GM12891 (cell line): ENCODE data around the gene KTI12.
"Not testable (repeated sequence)": the region's sequence is repeated elsewhere in the genome, so short reads cannot be mapped to it uniquely, and the experiment has no call there.

Experiments used
- DNase-seq: peaks from one replicate; pipeline ENCODE4 v3.0.0; 2011; ENCODE audit warnings: low spot score; ENCODE audit not compliant: insufficient read length
- FAIRE-seq: peaks from 2 replicates; lab custom pipeline; 2011; peaks lifted over from hg19 to GRCh38; lab: Jason Lieb, UNC
- PAX5 ChIP-seq: IDR thresholded peaks from 2 replicates; pipeline ENCODE4 v1.6.1; 2011; ENCODE audit warnings: low read length, moderate library complexity, mild to moderate bottlenecking; ENCODE audit not compliant: insufficient read depth, severe bottlenecking
- POLR2A ChIP-seq: IDR thresholded peaks from 2 replicates; pipeline ENCODE4 v1.6.1; 2011; ENCODE audit warnings: low read depth, low read length, control low read depth
- POLR2AphosphoS5 ChIP-seq: IDR thresholded peaks from 2 replicates; pipeline ENCODE4 v1.6.1; 2011; ENCODE audit warnings: low read depth, low read length, control low read depth
- POU2F2 ChIP-seq: IDR thresholded peaks from 2 replicates; pipeline ENCODE4 v1.6.1; 2011; ENCODE audit warnings: low read depth, mild to moderate bottlenecking, control low read depth, low read length, moderate library complexity
- SPI1 ChIP-seq: IDR thresholded peaks from 2 replicates; pipeline ENCODE4 v1.6.1; 2011; ENCODE audit warnings: low read depth, low read length, control low read depth
- TAF1 ChIP-seq: IDR thresholded peaks from 2 replicates; pipeline ENCODE4 v1.6.1; 2011; ENCODE audit warnings: low read depth, low read length, control low read depth

The KTI12 gene

GRCh38 chr1:52057876-52058415 lies 24.3 kb upstream of the KTI12 start:
- TF ChIP-seq SPI1: no peak
- TF ChIP-seq POLR2A: no peak
- TF ChIP-seq POLR2AphosphoS5: no peak
- TF ChIP-seq POU2F2: no peak
- no peak for TF ChIP-seq TAF1
- TF ChIP-seq PAX5: no peak
- FAIRE-seq (no peak), DNase-seq (no peak)

GRCh38 chr1:52057255-52057654 lies 23.6 kb upstream of the KTI12 start:
- DNase-seq: no peak
- TF ChIP-seq POLR2A (no peak), TAF1 (no peak), POLR2AphosphoS5 (no peak), POU2F2 (no peak), SPI1 (no peak), PAX5 (no peak)
- FAIRE-seq: no peak

GRCh38 chr1:52056937-52057231 lies 23.3 kb upstream of the KTI12 start:
- FAIRE-seq (no peak), DNase-seq (no peak)
- TF ChIP-seq POLR2A (no peak), POLR2AphosphoS5 (no peak), PAX5 (no peak), SPI1 (no peak), POU2F2 (no peak), TAF1 (no peak)

GRCh38 chr1:52056163-52056936 lies 22.7 kb upstream of the KTI12 start, which contains the start of gene BTF3L4:
BTF3L4 (plus strand) TSS chr1:52056295; CDS start chr1:52059848, 3,553 bp downstream.
- DNase-seq (peak; percentile 81), FAIRE-seq (peak; percentile 96)
- TF ChIP-seq POLR2AphosphoS5 (peak; percentile 58; the same call in 1 of the 2 replicates), TAF1 (peak; percentile 74), SPI1 (peak; percentile 35; the same call in 1 of the 2 replicates), POU2F2 (0 out of 2 replicates have a peak, but pooled peaks have one; percentile 4), PAX5 (no peak), POLR2A (peak; percentile 46)

GRCh38 chr1:52055866-52056162 lies 22.2 kb upstream of the KTI12 start:
- no peak for TF ChIP-seq POU2F2
- no peak for TF ChIP-seq TAF1
- DNase-seq (no peak), FAIRE-seq (no peak)

GRCh38 chr1:52055066-52055865 lies 21.7 kb upstream of the KTI12 start, which contains the start of gene TXNDC12:
TXNDC12 (minus strand) TSS chr1:52055191; CDS start chr1:52055096, 95 bp downstream.
- TF ChIP-seq PAX5 (no peak), POLR2AphosphoS5 (peak; percentile 72), TAF1 (peak; percentile 48; the same call in 1 of the 2 replicates), POLR2A (peak; percentile 68; the same call in 1 of the 2 replicates), POU2F2 (0 out of 2 replicates have a peak, but pooled peaks have one; percentile 32)
- FAIRE-seq: peak; percentile 84

GRCh38 chr1:52054496-52055065 lies 21.0 kb upstream of the KTI12 start:
- FAIRE-seq (no peak), DNase-seq (no peak)
- TF ChIP-seq SPI1: no peak
- no peak for TF ChIP-seq POLR2A
- TF ChIP-seq PAX5: no peak
- no peak for TF ChIP-seq POU2F2
- no peak for TF ChIP-seq POLR2AphosphoS5
- TF ChIP-seq TAF1: no peak

More at GRCh38 chr1:52055066-52055865, 21.7 kb upstream of the KTI12 start, which contains the start of gene TXNDC12:
- DNase-seq: peak; percentile 46

GRCh38 chr1:52053862-52054261 lies 20.3 kb upstream of the KTI12 start:
- TF ChIP-seq POU2F2 (no peak), SPI1 (no peak), POLR2A (no peak), POLR2AphosphoS5 (no peak), PAX5 (no peak), TAF1 (no peak)
- DNase-seq: no peak
- no peak for FAIRE-seq

- not testable (repeated sequence) for FAIRE-seq, DNase-seq
Observed at GRCh38 chr1:52049337-52049736, 15.7 kb upstream of the KTI12 start.

- not testable (repeated sequence) for FAIRE-seq, DNase-seq
Observed at GRCh38 chr1:52045666-52046195, 12.1 kb upstream of the KTI12 start.
